Skin of body (tissue), 2 donors: ENCODE results near the gene METTL17. TPM values are rescaled to one million over a fixed set of nuclear protein-coding genes. Genes with fewer than 3 reads are reported as not detected.
"Not testable (repeated sequence)": the region's sequence is repeated elsewhere in the genome, so short reads cannot be mapped to it uniquely, and the experiment has no call there.

Source experiments
- DNase-seq: peaks from one replicate; lab custom pipeline; 2025; lab: John Stamatoyannopoulos, UW
- total RNA-seq: library from RNA; depleted of rRNA; stranded (reverse); fragments of >200 nt; gene quantifications from one replicate; pipeline ENCODE4 v1.2.3, GENCODE V29; 2014

Gene METTL17
- total RNA-seq, 1 donor from 2014 or later, result 34.0 TPM

- DNase-seq, result no peak
Measured at GRCh38 chr14:20996521-20996920, 6.7 kb downstream of the METTL17 start.

- DNase-seq, result no peak
Measured at GRCh38 chr14:20997115-20997514, 7.3 kb downstream of the METTL17 start.

GRCh38 chr14:20997564-20997963 lies 7.8 kb downstream of the METTL17 start:
- DNase-seq, result no peak

GRCh38 chr14:20998139-20998538 lies 8.4 kb downstream of the METTL17 start:
- no peak for DNase-seq

- DNase-seq, result no peak
Measured at GRCh38 chr14:20998674-20999366, 9.0 kb downstream of the METTL17 start, which contains the start of gene SLC39A2. TSS of gene SLC39A2 (plus strand) at chr14:20999293. CDS start at chr14:20999447, 154 bp downstream.

GRCh38 chr14:20999591-20999990 lies 9.8 kb downstream of the METTL17 start:
- no peak for DNase-seq

- no peak for DNase-seq
Measured at GRCh38 chr14:21001218-21001617, 11.4 kb downstream of the METTL17 start.

- no peak for DNase-seq
Measured at GRCh38 chr14:21003788-21004346, 14.1 kb downstream of the METTL17 start.

GRCh38 chr14:21009721-21010120 lies 19.9 kb downstream of the METTL17 start:
- not testable (repeated sequence) for DNase-seq

GRCh38 chr14:21011136-21011535 lies 21.4 kb downstream of the METTL17 start:
- DNase-seq, result no peak

- DNase-seq, result peak; percentile 85
Measured at GRCh38 chr14:21014761-21015190, 25.0 kb downstream of the METTL17 start.

GRCh38 chr14:21015312-21015711 lies 25.5 kb downstream of the METTL17 start:
- DNase-seq, result no peak

GRCh38 chr14:21016413-21017190 lies 26.8 kb downstream of the METTL17 start:
- DNase-seq, result no peak

GRCh38 chr14:21017528-21018245 lies 27.9 kb downstream of the METTL17 start:
- no peak for DNase-seq

GRCh38 chr14:21018286-21018685 lies 28.5 kb downstream of the METTL17 start:
- no peak for DNase-seq

GRCh38 chr14:21018781-21019180 lies 29.0 kb downstream of the METTL17 start:
- DNase-seq, result no peak

- DNase-seq, result no peak
Measured at GRCh38 chr14:21019366-21019765, 29.6 kb downstream of the METTL17 start.

- no peak for DNase-seq
Measured at GRCh38 chr14:21020977-21021545, 31.3 kb downstream of the METTL17 start.

- DNase-seq, result no peak
Measured at GRCh38 chr14:21022686-21023085, 32.9 kb downstream of the METTL17 start.

- DNase-seq, result no peak
Measured at GRCh38 chr14:21023174-21023573, 33.4 kb downstream of the METTL17 start.
